MM.1S (cell line): Measurements from ENCODE around the gene HKDC1.

Source experiments
- DNase-seq: peaks from one replicate; pipeline ENCODE4 v3.0.0-alpha.2; 2015
- H2AFZ ChIP-seq: fragments of 300-600 bp; sonication (generic); 2 replicates; pipeline ENCODE4 v1.6.0; 2016; ENCODE audit warnings: antibody characterized with exemption, low read length
- H3F3A ChIP-seq: fragments of 300-600 bp; sonication (generic); 2 replicates; pipeline ENCODE4 v1.6.1; 2016; ENCODE audit warnings: mild to moderate bottlenecking, antibody characterized with exemption, low read length, moderate library complexity, mixed read lengths; ENCODE audit not compliant: insufficient read depth
- H3K27ac ChIP-seq: fragments of 300-600 bp; sonication (generic); 2 replicates; pipeline ENCODE4 v1.5.1; 2016; ENCODE audit warnings: mild to moderate bottlenecking, low read length
- H3K27me3 ChIP-seq: fragments of 300-600 bp; sonication (generic); replicated peaks from 2 replicates; pipeline ENCODE4 v1.6.0; 2016; ENCODE audit warnings: low read length; ENCODE audit not compliant: insufficient read depth
- H3K36me3 ChIP-seq: fragments of 300-600 bp; sonication (generic); replicated peaks from 2 replicates; pipeline ENCODE4 v1.6.1; 2016; ENCODE audit warnings: mild to moderate bottlenecking, low read length, mixed read lengths; ENCODE audit not compliant: insufficient read depth
- H3K4me1 ChIP-seq: fragments of 300-600 bp; sonication (generic); 2 replicates; pipeline ENCODE4 v1.6.1; 2016; ENCODE audit warnings: low read length, mixed read lengths
- H3K4me2 ChIP-seq: fragments of 300-600 bp; sonication (generic); 2 replicates; pipeline ENCODE4 v1.6.0; 2016; ENCODE audit warnings: low read depth, low read length
- H3K4me3 ChIP-seq: fragments of 300-600 bp; sonication (generic); 2 replicates; pipeline ENCODE4 v1.5.1; 2016; ENCODE audit warnings: low read length, mixed read lengths
- H3K79me2 ChIP-seq: fragments of 300-600 bp; sonication (generic); 2 replicates; pipeline ENCODE4 v1.6.1; 2016; ENCODE audit warnings: mixed run types, low read length, mixed read lengths
- H3K9ac ChIP-seq: fragments of 300-600 bp; sonication (generic); 2 replicates; pipeline ENCODE4 v1.6.1; 2016; ENCODE audit warnings: low read length, mixed read lengths
- H3K9me2 ChIP-seq: fragments of 300-600 bp; sonication (generic); replicated peaks from 2 replicates; pipeline ENCODE4 v1.6.1; 2016; ENCODE audit warnings: mild to moderate bottlenecking, low read length, mixed read lengths; ENCODE audit not compliant: insufficient read depth
- H3K9me3 ChIP-seq: fragments of 300-600 bp; sonication (generic); replicated peaks from 2 replicates; pipeline ENCODE4 v1.6.1; 2016; ENCODE audit warnings: mild to moderate bottlenecking, low read length, mixed read lengths; ENCODE audit not compliant: insufficient read depth
- H4K20me1 ChIP-seq: fragments of 300-600 bp; sonication (generic); 2 replicates; pipeline ENCODE4 v1.6.1; 2016; ENCODE audit warnings: mild to moderate bottlenecking, low read length, moderate library complexity, mixed read lengths; ENCODE audit not compliant: insufficient read depth
- EZH2 ChIP-seq: fragments of 300-600 bp; sonication (generic); optimal IDR thresholded peaks from 2 replicates; pipeline ENCODE3; 2017; ENCODE audit warnings: low read depth, mild to moderate bottlenecking, antibody characterized with exemption, low read length, mixed read lengths
- EZH2phosphoT487 ChIP-seq: fragments of 300-600 bp; sonication (generic); IDR thresholded peaks from 2 replicates; pipeline ENCODE4 v1.6.1; 2018; ENCODE audit warnings: antibody characterized with exemption, low read length
- TF ChIP-seq, protein P1 (sequence below): fragments of 300-600 bp; sonication (generic); IDR thresholded peaks from 2 replicates; pipeline ENCODE4 v1.5.1; 2016; ENCODE audit warnings: antibody characterized with exemption, low read length, mixed read lengths

HKDC1 gene

DNA sequence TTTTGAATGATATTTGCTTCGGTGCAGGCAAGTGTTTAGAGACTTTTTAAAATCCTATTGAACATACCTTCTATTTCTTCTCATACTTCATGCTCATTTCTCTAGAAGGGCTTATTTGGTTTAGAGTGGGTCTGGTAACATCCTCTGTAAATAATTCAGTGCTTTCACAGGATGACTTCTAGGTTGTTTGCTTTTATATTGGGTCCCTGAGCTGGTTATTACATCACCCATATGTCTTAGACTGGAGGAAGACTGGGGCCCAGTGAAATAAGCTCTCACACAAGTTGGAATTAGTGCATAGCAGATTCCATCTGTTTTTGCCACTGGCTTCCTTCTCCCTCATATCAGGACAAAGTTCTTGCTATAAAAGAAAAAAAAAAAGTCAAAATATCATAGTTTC is 33.6 kb upstream of the HKDC1 start:
- Histone ChIP-seq H3K27me3 (no peaks in the 10 kb centered on the region), H3K4me2 (no peak overlapping the region), H3K36me3 (no peaks in the 10 kb centered on the region; the same call in 1 of the 2 replicates), H3K27ac (no peak overlapping the region), H3K9me2 (no peaks in the 10 kb centered on the region), H3K4me1 (peaks cover 5% of the 10 kb centered on the region; the same call in 1 of the 2 replicates), H4K20me1 (no peaks in the 10 kb centered on the region), H3K4me3 (no peak overlapping the region), H3K9ac (no peak overlapping the region), H3F3A (no peaks in the 10 kb centered on the region), H2AFZ (no peak overlapping the region), H3K9me3 (no peaks in the 10 kb centered on the region), H3K79me2 (peaks cover 66% of the 10 kb centered on the region)
- no peak for DNase-seq
- TF ChIP-seq EZH2 = no peak
- TF ChIP-seq EZH2phosphoT487 = no peak
- TF ChIP-seq, protein P1, sequence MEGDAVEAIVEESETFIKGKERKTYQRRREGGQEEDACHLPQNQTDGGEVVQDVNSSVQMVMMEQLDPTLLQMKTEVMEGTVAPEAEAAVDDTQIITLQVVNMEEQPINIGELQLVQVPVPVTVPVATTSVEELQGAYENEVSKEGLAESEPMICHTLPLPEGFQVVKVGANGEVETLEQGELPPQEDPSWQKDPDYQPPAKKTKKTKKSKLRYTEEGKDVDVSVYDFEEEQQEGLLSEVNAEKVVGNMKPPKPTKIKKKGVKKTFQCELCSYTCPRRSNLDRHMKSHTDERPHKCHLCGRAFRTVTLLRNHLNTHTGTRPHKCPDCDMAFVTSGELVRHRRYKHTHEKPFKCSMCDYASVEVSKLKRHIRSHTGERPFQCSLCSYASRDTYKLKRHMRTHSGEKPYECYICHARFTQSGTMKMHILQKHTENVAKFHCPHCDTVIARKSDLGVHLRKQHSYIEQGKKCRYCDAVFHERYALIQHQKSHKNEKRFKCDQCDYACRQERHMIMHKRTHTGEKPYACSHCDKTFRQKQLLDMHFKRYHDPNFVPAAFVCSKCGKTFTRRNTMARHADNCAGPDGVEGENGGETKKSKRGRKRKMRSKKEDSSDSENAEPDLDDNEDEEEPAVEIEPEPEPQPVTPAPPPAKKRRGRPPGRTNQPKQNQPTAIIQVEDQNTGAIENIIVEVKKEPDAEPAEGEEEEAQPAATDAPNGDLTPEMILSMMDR = no peak

DNA sequence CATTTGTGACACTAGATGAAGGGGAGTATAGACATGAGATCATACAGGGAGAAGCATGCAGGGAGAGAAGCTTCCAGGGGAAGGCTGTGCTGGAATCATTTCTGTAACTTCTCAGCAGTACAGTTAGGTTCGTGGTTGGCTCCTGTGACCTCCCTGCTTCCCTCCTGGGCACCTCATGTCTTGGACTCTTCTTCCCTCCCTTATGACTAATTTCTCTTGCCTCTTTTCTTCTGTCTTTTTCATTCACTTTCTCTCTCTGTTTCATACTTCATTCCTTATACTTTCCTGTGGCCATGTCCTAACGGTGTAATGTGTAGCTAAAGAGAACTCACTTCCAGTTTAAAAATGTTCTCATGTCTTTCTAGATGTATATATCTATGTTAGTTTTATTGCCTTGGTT is 19.1 kb upstream of the HKDC1 start:
- H3K9me3 ChIP-seq = no peaks in the 10 kb centered on the region
- H2AFZ ChIP-seq = no peak overlapping the region
- H3K27ac ChIP-seq = no peak overlapping the region
- H3K4me2 ChIP-seq = no peak overlapping the region
- H3K36me3 ChIP-seq = 0 out of 2 replicates have a peak, but pooled peaks cover 4% of the 10 kb centered on the region
- H3K9me2 ChIP-seq = no peaks in the 10 kb centered on the region
- no peak overlapping the region for H3K4me3 ChIP-seq
- H3F3A ChIP-seq = peaks cover 3% of the 10 kb centered on the region; the same call in 1 of the 2 replicates
- no peaks in the 10 kb centered on the region for H4K20me1 ChIP-seq
- TF ChIP-seq EZH2 (no peak), EZH2phosphoT487 (no peak)
- TF ChIP-seq, protein P1 = no peak
- DNase-seq = no peak
- no peaks in the 10 kb centered on the region for H3K79me2 ChIP-seq
- H3K4me1 ChIP-seq = peaks cover 7% of the 10 kb centered on the region
- no peaks in the 10 kb centered on the region for H3K27me3 ChIP-seq
- H3K9ac ChIP-seq = no peak overlapping the region

DNA sequence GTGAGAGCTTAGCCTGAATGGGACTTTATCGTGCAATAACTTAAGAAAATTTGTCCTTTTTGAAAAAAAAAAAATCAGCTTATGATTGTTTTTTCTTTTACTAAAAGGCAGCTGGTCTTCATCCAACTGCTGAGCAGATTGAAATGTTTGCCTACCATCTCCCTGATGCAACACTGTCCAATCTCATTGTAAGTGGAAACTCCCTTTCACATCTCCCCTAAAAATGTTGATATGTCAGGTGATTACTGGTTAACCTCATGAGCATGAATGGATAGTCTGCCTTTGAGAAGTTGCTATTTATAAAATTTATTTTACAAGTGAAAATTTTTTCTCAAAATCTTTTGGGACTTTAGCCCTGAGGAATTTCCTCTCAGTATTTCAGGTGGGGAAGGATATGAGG is 17.8 kb upstream of the HKDC1 start:
- H3K27me3 ChIP-seq = no peaks in the 10 kb centered on the region
- no peak overlapping the region for H2AFZ ChIP-seq
- H3K4me1 ChIP-seq = peaks cover 13% of the 10 kb centered on the region
- no peak overlapping the region for H3K4me2 ChIP-seq
- H4K20me1 ChIP-seq = no peaks in the 10 kb centered on the region
- H3K27ac ChIP-seq = peak overlapping the region; percentile 72; the same call in 1 of the 2 replicates
- H3K4me3 ChIP-seq = no peak overlapping the region
- no peaks in the 10 kb centered on the region for H3K79me2 ChIP-seq
- H3K36me3 ChIP-seq = 0 out of 2 replicates have a peak, but pooled peaks cover 6% of the 10 kb centered on the region
- H3F3A ChIP-seq = peaks cover 3% of the 10 kb centered on the region; the same call in 1 of the 2 replicates
- H3K9ac ChIP-seq = no peak overlapping the region
- DNase-seq = peak; percentile 24
- no peaks in the 10 kb centered on the region for H3K9me2 ChIP-seq
- TF ChIP-seq EZH2phosphoT487 = no peak
- TF ChIP-seq, protein P1 = no peak
- no peak for TF ChIP-seq EZH2
- no peaks in the 10 kb centered on the region for H3K9me3 ChIP-seq
